AG20443 (cell line): ENCODE results near the gene ZNF33A.
"Not testable (repeated sequence)": the region's sequence is repeated elsewhere in the genome, so short reads cannot be mapped to it uniquely, and the experiment has no call there.

Experiments used
- DNase-seq: peaks from one replicate; pipeline ENCODE4 v3.0.0; 2012; ENCODE audit warnings: low spot score, mixed read lengths

ZNF33A gene

GRCh38 chr10:38010119-38010903, at the start of gene ZNF33A:
Gene ZNF33A, plus strand, starts transcription at chr10:38010675. Its CDS starts 1,667 bp downstream, at chr10:38012342.
- peak; percentile 85 for DNase-seq

GRCh38 chr10:37965006-37965405, 45.5 kb upstream of the ZNF33A start:
- no peak for DNase-seq

GRCh38 chr10:37972396-37972795, 38.1 kb upstream of the ZNF33A start:
- no peak for DNase-seq

- no peak for DNase-seq
Observed at GRCh38 chr10:37975401-37975991, 35.0 kb upstream of the ZNF33A start.

- peak; percentile 98 for DNase-seq
Observed at GRCh38 chr10:37976091-37976879, 34.2 kb upstream of the ZNF33A start, which contains the start of gene ZNF25. Gene ZNF25, minus strand, starts transcription at chr10:37976647. Its CDS starts 4,925 bp downstream, at chr10:37971722.

GRCh38 chr10:37976880-37977203, 33.6 kb upstream of the ZNF33A start:
- no peak for DNase-seq

- no peak for DNase-seq
Observed at GRCh38 chr10:37991655-37992054, 18.8 kb upstream of the ZNF33A start.

- DNase-seq, result no peak
Observed at GRCh38 chr10:37992083-37992482, 18.4 kb upstream of the ZNF33A start.

- not testable (repeated sequence) for DNase-seq
Observed at GRCh38 chr10:37998920-37999319, 11.6 kb upstream of the ZNF33A start.

- DNase-seq, result not testable (repeated sequence)
Observed at GRCh38 chr10:38000474-38000873, 10.0 kb upstream of the ZNF33A start.

GRCh38 chr10:38003026-38003425, 7.4 kb upstream of the ZNF33A start:
- DNase-seq, result no peak

GRCh38 chr10:38003588-38003987, 6.9 kb upstream of the ZNF33A start:
- no peak for DNase-seq

- DNase-seq, result no peak
Observed at GRCh38 chr10:38007551-38007950, 2.9 kb upstream of the ZNF33A start.

GRCh38 chr10:38007991-38008390, 2.5 kb upstream of the ZNF33A start:
- no peak for DNase-seq

- no peak for DNase-seq
Observed at GRCh38 chr10:38016354-38016753, 5.9 kb downstream of the ZNF33A start.

- DNase-seq, result not testable (repeated sequence)
Observed at GRCh38 chr10:38019124-38019523, 8.6 kb downstream of the ZNF33A start.

GRCh38 chr10:38025283-38025682, 14.8 kb downstream of the ZNF33A start:
- no peak for DNase-seq

GRCh38 chr10:38027986-38028385, 17.5 kb downstream of the ZNF33A start:
- DNase-seq, result no peak

- no peak for DNase-seq
Observed at GRCh38 chr10:38032886-38033285, 22.4 kb downstream of the ZNF33A start.

GRCh38 chr10:38038107-38038931, 27.8 kb downstream of the ZNF33A start:
- DNase-seq, result no peak

- DNase-seq, result no peak
Observed at GRCh38 chr10:38038932-38039245, 28.4 kb downstream of the ZNF33A start.

GRCh38 chr10:38043516-38043915, 33.0 kb downstream of the ZNF33A start:
- DNase-seq, result no peak
